K562 (cell line): Measurements from ENCODE around the gene TFRC. TPM values are rescaled to one million over a fixed set of nuclear protein-coding genes. Genes with fewer than 3 reads are reported as not detected.

Experiments used
- BACH1 ChIP-seq: fragments of 200-800 bp; sonication (Bioruptor generic); IDR thresholded peaks from 2 replicates; pipeline ENCODE4 v1.6.1; 2016; ENCODE audit warnings: missing genetic modification characterization, missing compliant biosample characterization
- DMBX1 ChIP-seq: fragments of 250-450 bp; sonication (Bioruptor Pico); IDR thresholded peaks from 2 replicates; pipeline ENCODE4 v1.8.0; 2022; ENCODE audit warnings: inconsistent platforms, mild to moderate bottlenecking, moderate library complexity, borderline replicate concordance
- FOXJ2 ChIP-seq: fragments of 200-800 bp; sonication (Bioruptor generic); IDR thresholded peaks from 2 replicates; pipeline ENCODE4 v1.6.1; 2016; ENCODE audit warnings: missing genetic modification characterization, missing compliant biosample characterization
- FOXK2 ChIP-seq, 2 experiments: fragments of 450-650 bp; IDR thresholded peaks in 1 of 2; conservative IDR thresholded peaks in 1 of 2; 2 replicates each; pipeline ENCODE4 v1.6.1; 2016; ENCODE audit warnings: low read depth in 2 of 2, mild to moderate bottlenecking in 1 of 2
- HINFP ChIP-seq: fragments of 450-650 bp; conservative IDR thresholded peaks from 2 replicates; pipeline ENCODE4 v1.6.1; 2016; ENCODE audit warnings: missing genetic modification characterization, low read depth, mild to moderate bottlenecking, control low read depth, missing compliant biosample characterization
- MEF2D ChIP-seq: conservative IDR thresholded peaks from 2 replicates; pipeline ENCODE4 v1.6.1; 2016; ENCODE audit warnings: low read depth, missing genetic modification characterization, missing compliant biosample characterization
- NR2C1 ChIP-seq, 2 experiments: fragments of 450-650 bp; IDR thresholded peaks; 2 replicates each; pipeline ENCODE4 v1.6.1; 2017; ENCODE audit warnings: mild to moderate bottlenecking in 2 of 2, antibody characterized with exemption in 1 of 2, inconsistent platforms in 1 of 2, missing compliant biosample characterization in 1 of 2, missing genetic modification characterization in 1 of 2
- RBFOX2 ChIP-seq: fragments of 200-400 bp; formaldehyde crosslinking; IDR thresholded peaks from 2 replicates; pipeline ENCODE4 v1.6.1; 2017; ENCODE audit warnings: low read depth, mild to moderate bottlenecking, low read length, moderate library complexity
- RFX5 ChIP-seq: IDR thresholded peaks from 2 replicates; pipeline ENCODE4 v1.6.1; 2011; ENCODE audit warnings: low read depth, mild to moderate bottlenecking, improper control_type of control experiment, low read length
- SUPT5H ChIP-seq: fragments of 450-650 bp; IDR thresholded peaks from 2 replicates; pipeline ENCODE4 v1.6.1; 2016
- ZBED1 ChIP-seq: IDR thresholded peaks from 2 replicates; pipeline ENCODE4 v1.6.1; 2014
- ZBTB34 ChIP-seq: fragments of 250-450 bp; sonication (Bioruptor Pico); IDR thresholded peaks from 2 replicates; pipeline ENCODE4 v1.8.0; 2021; ENCODE audit warnings: mild to moderate bottlenecking, moderate library complexity
- ZNF175 ChIP-seq: fragments of 200-800 bp; sonication (Bioruptor generic); IDR thresholded peaks from 2 replicates; pipeline ENCODE4 v1.6.1; 2016; ENCODE audit warnings: low read depth, mild to moderate bottlenecking, missing genetic modification characterization, missing compliant biosample characterization
- ZNF766 ChIP-seq: fragments of 200-800 bp; sonication (Bioruptor generic); conservative IDR thresholded peaks from 2 replicates; pipeline ENCODE4 v1.6.1; 2016; ENCODE audit warnings: missing genetic modification characterization, missing compliant biosample characterization
- polyA plus RNA-seq, 8 experiments: library from polyadenylated mRNA; depleted of rRNA in 4 of 8; stranded (reverse) in 5 of 8; unstranded in 3 of 8; fragments of >200 nt; fragmentation: Nextera tagmentation in 2 of 8; fragmentation: Illumina TruSeq in 1 of 8; extraction: Ambion mirVana in 2 of 8; extraction: Trizol in 1 of 8; gene quantifications; 2 replicates each; pipeline versions ENCODE4 v1.2.1 to v1.2.3, GENCODE V29; 2011 to 2014; ENCODE audit warnings: inconsistent platforms in 1 of 8, missing spikeins in 1 of 8
- total RNA-seq, 7 experiments: library from RNA; depleted of rRNA in 6 of 7; stranded (reverse); fragments of >200 nt in 6 of 7; fragmentation: Illumina TruSeq in 2 of 7; extraction: Trizol in 2 of 7; gene quantifications; 2 replicates each; pipeline versions ENCODE4 v1.2.1 to v1.2.3, GENCODE V29; 2011 to 2021; ENCODE audit warnings: low replicate concordance in 1 of 7
- TF ChIP-seq, protein P1 (sequence below), 3 experiments: fragments of 200-800 bp in 1 of 3; fragments of 250-450 bp in 1 of 3; fragments of 450-650 bp in 1 of 3; sonication (Bioruptor Pico) in 1 of 3; sonication (Bioruptor generic) in 1 of 3; formaldehyde crosslinking in 1 of 3; IDR thresholded peaks; 2 replicates each; pipeline versions ENCODE4 v1.6.1 to v1.8.0; 2016 to 2022; ENCODE audit warnings: mild to moderate bottlenecking in 2 of 3, missing genetic modification characterization in 2 of 3, missing compliant biosample characterization in 1 of 3, moderate library complexity in 1 of 3
- TF ChIP-seq, protein P2 (sequence below): fragments of 450-650 bp; IDR thresholded peaks from 2 replicates; pipeline ENCODE4 v1.6.1; 2017; ENCODE audit warnings: antibody characterized with exemption, mild to moderate bottlenecking

TFRC gene
- total and polyA plus RNA-seq, 9 of the 15 experiments (the other 6 are each of a cell fraction or from before 2014, with no cell fraction given) = 149 to 679 (median 332) TPM

GRCh38 chr3:196057760-196058331, 24.0 kb downstream of the TFRC start (continued):
- TF ChIP-seq BACH1 = 0 out of 2 replicates have a peak, but pooled peaks have one; percentile 45
- TF ChIP-seq NR2C1 (IDR thresholded peaks at IDR 0.05) = no peak
- TF ChIP-seq NR2C1 (tag; IDR thresholded peaks at IDR 0.05) = peak; percentile 56; the same call in 1 of the 2 replicates
- no peak for TF ChIP-seq FOXK2 (conservative IDR thresholded peaks at IDR 0.05 in 1 of 2, IDR thresholded peaks at IDR 0.05 in 1 of 2; ENCODE audit: low read depth in 2 of 2)
- TF ChIP-seq ZBTB34 = peak; percentile 65; the same call in 1 of the 2 replicates
- 0 out of 2 replicates have a peak, but pooled peaks have one; percentile 47 for TF ChIP-seq HINFP (tag)
- TF ChIP-seq, protein P1, sequence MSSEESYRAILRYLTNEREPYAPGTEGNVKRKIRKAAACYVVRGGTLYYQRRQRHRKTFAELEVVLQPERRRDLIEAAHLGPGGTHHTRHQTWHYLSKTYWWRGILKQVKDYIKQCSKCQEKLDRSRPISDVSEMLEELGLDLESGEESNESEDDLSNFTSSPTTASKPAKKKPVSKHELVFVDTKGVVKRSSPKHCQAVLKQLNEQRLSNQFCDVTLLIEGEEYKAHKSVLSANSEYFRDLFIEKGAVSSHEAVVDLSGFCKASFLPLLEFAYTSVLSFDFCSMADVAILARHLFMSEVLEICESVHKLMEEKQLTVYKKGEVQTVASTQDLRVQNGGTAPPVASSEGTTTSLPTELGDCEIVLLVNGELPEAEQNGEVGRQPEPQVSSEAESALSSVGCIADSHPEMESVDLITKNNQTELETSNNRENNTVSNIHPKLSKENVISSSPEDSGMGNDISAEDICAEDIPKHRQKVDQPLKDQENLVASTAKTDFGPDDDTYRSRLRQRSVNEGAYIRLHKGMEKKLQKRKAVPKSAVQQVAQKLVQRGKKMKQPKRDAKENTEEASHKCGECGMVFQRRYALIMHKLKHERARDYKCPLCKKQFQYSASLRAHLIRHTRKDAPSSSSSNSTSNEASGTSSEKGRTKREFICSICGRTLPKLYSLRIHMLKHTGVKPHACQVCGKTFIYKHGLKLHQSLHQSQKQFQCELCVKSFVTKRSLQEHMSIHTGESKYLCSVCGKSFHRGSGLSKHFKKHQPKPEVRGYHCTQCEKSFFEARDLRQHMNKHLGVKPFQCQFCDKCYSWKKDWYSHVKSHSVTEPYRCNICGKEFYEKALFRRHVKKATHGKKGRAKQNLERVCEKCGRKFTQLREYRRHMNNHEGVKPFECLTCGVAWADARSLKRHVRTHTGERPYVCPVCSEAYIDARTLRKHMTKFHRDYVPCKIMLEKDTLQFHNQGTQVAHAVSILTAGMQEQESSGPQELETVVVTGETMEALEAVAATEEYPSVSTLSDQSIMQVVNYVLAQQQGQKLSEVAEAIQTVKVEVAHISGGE (CRISPR knock-in tag; IDR thresholded peaks at IDR 0.05) = 0 out of 6 replicates have a peak, but pooled peaks of 1 of the 3 experiments have one; percentile 29
- TF ChIP-seq, protein P2, sequence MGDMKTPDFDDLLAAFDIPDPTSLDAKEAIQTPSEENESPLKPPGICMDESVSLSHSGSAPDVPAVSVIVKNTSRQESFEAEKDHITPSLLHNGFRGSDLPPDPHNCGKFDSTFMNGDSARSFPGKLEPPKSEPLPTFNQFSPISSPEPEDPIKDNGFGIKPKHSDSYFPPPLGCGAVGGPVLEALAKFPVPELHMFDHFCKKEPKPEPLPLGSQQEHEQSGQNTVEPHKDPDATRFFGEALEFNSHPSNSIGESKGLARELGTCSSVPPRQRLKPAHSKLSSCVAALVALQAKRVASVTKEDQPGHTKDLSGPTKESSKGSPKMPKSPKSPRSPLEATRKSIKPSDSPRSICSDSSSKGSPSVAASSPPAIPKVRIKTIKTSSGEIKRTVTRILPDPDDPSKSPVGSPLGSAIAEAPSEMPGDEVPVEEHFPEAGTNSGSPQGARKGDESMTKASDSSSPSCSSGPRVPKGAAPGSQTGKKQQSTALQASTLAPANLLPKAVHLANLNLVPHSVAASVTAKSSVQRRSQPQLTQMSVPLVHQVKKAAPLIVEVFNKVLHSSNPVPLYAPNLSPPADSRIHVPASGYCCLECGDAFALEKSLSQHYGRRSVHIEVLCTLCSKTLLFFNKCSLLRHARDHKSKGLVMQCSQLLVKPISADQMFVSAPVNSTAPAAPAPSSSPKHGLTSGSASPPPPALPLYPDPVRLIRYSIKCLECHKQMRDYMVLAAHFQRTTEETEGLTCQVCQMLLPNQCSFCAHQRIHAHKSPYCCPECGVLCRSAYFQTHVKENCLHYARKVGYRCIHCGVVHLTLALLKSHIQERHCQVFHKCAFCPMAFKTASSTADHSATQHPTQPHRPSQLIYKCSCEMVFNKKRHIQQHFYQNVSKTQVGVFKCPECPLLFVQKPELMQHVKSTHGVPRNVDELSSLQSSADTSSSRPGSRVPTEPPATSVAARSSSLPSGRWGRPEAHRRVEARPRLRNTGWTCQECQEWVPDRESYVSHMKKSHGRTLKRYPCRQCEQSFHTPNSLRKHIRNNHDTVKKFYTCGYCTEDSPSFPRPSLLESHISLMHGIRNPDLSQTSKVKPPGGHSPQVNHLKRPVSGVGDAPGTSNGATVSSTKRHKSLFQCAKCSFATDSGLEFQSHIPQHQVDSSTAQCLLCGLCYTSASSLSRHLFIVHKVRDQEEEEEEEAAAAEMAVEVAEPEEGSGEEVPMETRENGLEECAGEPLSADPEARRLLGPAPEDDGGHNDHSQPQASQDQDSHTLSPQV = peak; percentile 88
- peak; percentile 38; the same call in 1 of the 2 replicates for TF ChIP-seq RBFOX2
- peak; percentile 95 for TF ChIP-seq DMBX1 (CRISPR knock-in tag)
- no peak for TF ChIP-seq ZBED1
- TF ChIP-seq MEF2D = peak; percentile 77
- no peak for TF ChIP-seq FOXJ2
- peak; percentile 25 for TF ChIP-seq SUPT5H
- TF ChIP-seq ZNF175 (CRISPR knock-in tag) = 0 out of 2 replicates have a peak, but pooled peaks have one; percentile 29
- TF ChIP-seq RFX5 = peak; percentile 85
- peak; percentile 43; the same call in 1 of the 2 replicates for TF ChIP-seq ZNF766 (CRISPR knock-in tag)
